SK-N-SH (cell line): ENCODE results near the gene CDC26. TPM values are rescaled to one million over a fixed set of nuclear protein-coding genes. Genes with fewer than 3 reads are reported as not detected.

Experiments used
- CTCF ChIA-PET: fragments of 300-600, 350-600 bp; formaldehyde crosslinking; extraction: SDS; loops from one replicate; lab custom pipeline; 2021; lab: Yijun Ruan, JAX
- POLR2A ChIA-PET: fragments of 350-600 bp; sonication (Branson Sonifier 250); formaldehyde crosslinking; extraction: SDS; loops from one replicate; lab custom pipeline; 2020; ENCODE audit warnings: antibody characterized with exemption, inconsistent platforms; lab: Yijun Ruan, JAX
- DNase-seq: peaks from one replicate; pipeline ENCODE4 v3.0.0; 2012
- H2AFZ ChIP-seq: fragments of 200-600 bp; sonication (generic); 2 replicates; pipeline ENCODE4 v1.8.1; 2016; ENCODE audit warnings: antibody characterized with exemption, mild to moderate bottlenecking, low read depth
- H3F3A ChIP-seq: fragments of 200-600 bp; sonication (generic); replicated peaks from 2 replicates; pipeline ENCODE3; 2016; ENCODE audit warnings: antibody characterized with exemption, mild to moderate bottlenecking; ENCODE audit not compliant: insufficient read depth
- H3K27ac ChIP-seq, 2 experiments: fragments of 200-500 bp in 1 of 2; fragments of 200-600 bp in 1 of 2; sonication (Bioruptor generic) in 1 of 2; sonication (generic), shearing (Covaris generic) in 1 of 2; 2 replicates each; pipeline versions ENCODE4 v1.5.1 to v1.6.1; 2014 to 2016; ENCODE audit warnings: low read depth in 2 of 2, inconsistent platforms in 1 of 2, low read length in 1 of 2, mild to moderate bottlenecking in 1 of 2, mixed read lengths in 1 of 2
- H3K27me3 ChIP-seq: fragments of 200-600 bp; sonication (generic), shearing (Covaris generic); 2 replicates; pipeline ENCODE4 v1.6.1; 2016; ENCODE audit warnings: mixed run types; ENCODE audit not compliant: insufficient read depth
- H3K36me3 ChIP-seq, 2 experiments: fragments of 200-500 bp in 1 of 2; fragments of 200-600 bp in 1 of 2; sonication (Bioruptor generic) in 1 of 2; sonication (generic) in 1 of 2; replicated peaks in 1 of 2; 2 replicates each; pipeline versions ENCODE3 to v1.5.1; 2014 to 2016; ENCODE audit warnings: low read length in 1 of 2, mild to moderate bottlenecking in 1 of 2; ENCODE audit not compliant: insufficient read depth in 2 of 2, control insufficient read depth in 1 of 2
- H3K4me1 ChIP-seq, 2 experiments: fragments of 200-500 bp in 1 of 2; fragments of 200-600 bp in 1 of 2; sonication (Bioruptor generic) in 1 of 2; sonication (generic), shearing (Covaris generic) in 1 of 2; 2 replicates each; pipeline versions ENCODE4 v1.5.1 to v1.6.1; 2014 to 2016; ENCODE audit warnings: low read depth in 1 of 2, low read length in 1 of 2, mixed run types in 1 of 2; ENCODE audit not compliant: insufficient read depth in 2 of 2, control insufficient read depth in 1 of 2
- H3K4me2 ChIP-seq: fragments of 200-600 bp; sonication (generic), shearing (Covaris generic); 2 replicates; pipeline ENCODE4 v1.6.1; 2017; ENCODE audit warnings: mixed run types
- H3K4me3 ChIP-seq, 2 experiments: fragments of 200-500 bp in 1 of 2; fragments of 200-600 bp in 1 of 2; sonication (Bioruptor generic) in 1 of 2; sonication (generic), shearing (Covaris generic) in 1 of 2; 2 replicates each; pipeline versions ENCODE4 v1.5.1 to v1.8.1; 2014 to 2016; ENCODE audit warnings: low read depth in 2 of 2, inconsistent platforms in 1 of 2, low read length in 1 of 2, mild to moderate bottlenecking in 1 of 2, mixed read lengths in 1 of 2, moderate library complexity in 1 of 2
- H3K79me2 ChIP-seq: fragments of 200-600 bp; sonication (generic); 2 replicates; pipeline ENCODE4 v1.8.1; 2017; ENCODE audit warnings: mild to moderate bottlenecking; ENCODE audit not compliant: insufficient read depth
- H3K9ac ChIP-seq: fragments of 200-600 bp; sonication (generic); 2 replicates; pipeline ENCODE4 v1.6.1; 2017; ENCODE audit warnings: mixed run types
- H3K9me2 ChIP-seq: fragments of 200-600 bp; sonication (generic); 2 replicates; pipeline ENCODE4 v1.6.1; 2017; ENCODE audit warnings: mixed run types
- H3K9me3 ChIP-seq: fragments of 200-600 bp; sonication (generic); 2 replicates; pipeline ENCODE4 v1.6.1; 2017; ENCODE audit warnings: mixed run types, mild to moderate bottlenecking, moderate library complexity
- H4K20me1 ChIP-seq: fragments of 200-600 bp; sonication (generic); 2 replicates; pipeline ENCODE4 v1.6.1; 2017; ENCODE audit warnings: mild to moderate bottlenecking, mixed run types; ENCODE audit not compliant: insufficient read depth
- CHD2 ChIP-seq: fragments of 150-350 bp; IDR thresholded peaks from 2 replicates; pipeline ENCODE4 v1.6.1; 2018; ENCODE audit warnings: low read length; ENCODE audit not compliant: partially characterized antibody
- ELF1 ChIP-seq: IDR thresholded peaks from 2 replicates; pipeline ENCODE4 v1.4.0; 2012
- EP300 ChIP-seq, 2 experiments: IDR thresholded peaks; 2 replicates each; pipeline versions ENCODE4 v1.4.0 to v1.6.1; 2012; ENCODE audit warnings: borderline replicate concordance in 1 of 2, low read depth in 1 of 2, low read length in 1 of 2
- EZH2phosphoT487 ChIP-seq: fragments of 200-600 bp; sonication (generic); IDR thresholded peaks from 2 replicates; pipeline ENCODE4 v1.6.1; 2017; ENCODE audit warnings: low read depth, mixed run types, mild to moderate bottlenecking, antibody characterized with exemption, moderate library complexity, borderline replicate concordance
- FOXM1 ChIP-seq: IDR thresholded peaks from 2 replicates; pipeline ENCODE4 v1.4.0; 2012; ENCODE audit warnings: low read depth, mild to moderate bottlenecking
- GABPA ChIP-seq: IDR thresholded peaks from 2 replicates; pipeline ENCODE4 v1.4.0; 2012; ENCODE audit warnings: low read depth, mild to moderate bottlenecking
- GATA2 ChIP-seq: sonication (generic); formaldehyde crosslinking; IDR thresholded peaks from 2 replicates; pipeline ENCODE4 v1.5.0; 2020; ENCODE audit warnings: mild to moderate bottlenecking, missing genetic modification reagents
- MEF2A ChIP-seq: IDR thresholded peaks from 2 replicates; pipeline ENCODE4 v1.4.0; 2012; ENCODE audit warnings: low read depth, borderline replicate concordance
- RAD21 ChIP-seq: IDR thresholded peaks from 2 replicates; pipeline ENCODE4 v1.6.1; 2012; ENCODE audit warnings: mild to moderate bottlenecking, low read length
- RFX5 ChIP-seq: IDR thresholded peaks from 2 replicates; pipeline ENCODE4 v1.6.1; 2012; ENCODE audit warnings: mild to moderate bottlenecking, improper control_type of control experiment, low read length
- RXRA ChIP-seq: IDR thresholded peaks from 2 replicates; pipeline ENCODE4 v1.4.0; 2012; ENCODE audit warnings: low read depth, mild to moderate bottlenecking, borderline replicate concordance
- SIN3A ChIP-seq: IDR thresholded peaks from 2 replicates; pipeline ENCODE4 v1.6.1; 2012; ENCODE audit warnings: low read depth, mild to moderate bottlenecking, low read length, moderate library complexity, borderline replicate concordance
- SMC3 ChIP-seq: IDR thresholded peaks from 2 replicates; pipeline ENCODE4 v1.6.1; 2012; ENCODE audit warnings: low read depth, low read length, improper control_type of control experiment
- TCF12 ChIP-seq: IDR thresholded peaks from 2 replicates; pipeline ENCODE4 v1.4.0; 2012
- TEAD4 ChIP-seq: IDR thresholded peaks from 2 replicates; pipeline ENCODE4 v1.4.0; 2012; ENCODE audit warnings: mild to moderate bottlenecking, borderline replicate concordance; ENCODE audit not compliant: insufficient read depth
- YY1 ChIP-seq: IDR thresholded peaks from 2 replicates; pipeline ENCODE4 v1.4.0; 2012; ENCODE audit warnings: low read depth, mild to moderate bottlenecking
- WGBS: methylation state at CpG from one replicate; pipeline ENCODE4 v1.1.6; 2017; ENCODE audit warnings: low lambda C conversion rate; 5-methylcytosine and 5-hydroxymethylcytosine counted together
- polyA plus RNA-seq, 3 experiments: library from polyadenylated mRNA; depleted of rRNA; stranded (reverse); fragments of >200 nt; gene quantifications; 2 replicates each; pipeline ENCODE4 v1.2.3, GENCODE V29; 2012
- TF ChIP-seq, protein P1 (sequence below): IDR thresholded peaks from 2 replicates; pipeline ENCODE4; 2012
- TF ChIP-seq, protein P2 (sequence below): IDR thresholded peaks from 2 replicates; pipeline ENCODE4 v1.4.0; 2012; ENCODE audit warnings: low read depth, borderline replicate concordance
- TF ChIP-seq, protein P3 (sequence below): fragments of 150-350 bp; IDR thresholded peaks from 2 replicates; pipeline ENCODE4 v1.6.1; 2017; ENCODE audit warnings: antibody characterized with exemption, low read length, low read depth, borderline replicate concordance

The CDC26 gene
- polyA plus RNA-seq, 1 of the 3 experiments (the other 2 are of a cell fraction) = 31.0 TPM

DNA sequence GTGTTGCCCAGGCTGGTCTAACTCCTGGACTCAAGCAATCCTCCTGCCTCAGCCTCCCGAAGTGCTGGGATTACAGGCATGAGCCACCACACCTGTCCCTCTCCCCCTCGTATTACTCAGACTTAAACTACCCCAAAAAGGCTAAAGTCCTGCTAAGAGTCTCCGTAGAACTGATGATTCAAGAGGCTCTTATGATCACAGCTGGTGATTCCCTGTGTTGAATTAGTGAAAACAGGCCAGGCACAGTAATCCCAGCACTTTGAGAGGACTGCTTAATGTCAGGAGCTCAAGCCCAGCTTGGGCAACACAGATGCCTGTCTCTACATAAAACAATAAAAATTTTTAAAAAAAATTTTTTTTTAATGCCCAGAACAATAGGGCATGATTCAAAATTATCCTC lies 9.2 kb downstream of the CDC26 start:
- no peak for DNase-seq
- Histone ChIP-seq H3K4me2 (no peak overlapping the region), H3K9me2 (no peaks in the 10 kb centered on the region), H3K4me1 (no peaks in the 10 kb centered on the region), H3K9ac (no peak overlapping the region), H3K9me3 (no peaks in the 10 kb centered on the region), H3K27me3 (no peaks in the 10 kb centered on the region), H3K36me3 (peaks cover 35 to 42% of the 10 kb centered on the region in 2 experiments), H3K79me2 (no peaks in the 10 kb centered on the region), H3K4me3 (no peak overlapping the region), H2AFZ (no peak overlapping the region)
- CTCF ChIA-PET = interaction anchor here (4.1 kb wide), 1 partner anchor 9 kb away, joined by 14 read pairs; the partner anchor contains the start of genes CDC26 and PRPF4
- 100% methylated on average over 3 of the region's 3 CpGs for WGBS
- POLR2A ChIA-PET = interaction anchor here (0.6 to 1.1 kb wide), 2 partner anchors 11 to 144 kb away, joined by 3 read pairs; partner anchors contain the start of genes C9orf43 and POLE3
- TF ChIP-seq, protein P1, sequence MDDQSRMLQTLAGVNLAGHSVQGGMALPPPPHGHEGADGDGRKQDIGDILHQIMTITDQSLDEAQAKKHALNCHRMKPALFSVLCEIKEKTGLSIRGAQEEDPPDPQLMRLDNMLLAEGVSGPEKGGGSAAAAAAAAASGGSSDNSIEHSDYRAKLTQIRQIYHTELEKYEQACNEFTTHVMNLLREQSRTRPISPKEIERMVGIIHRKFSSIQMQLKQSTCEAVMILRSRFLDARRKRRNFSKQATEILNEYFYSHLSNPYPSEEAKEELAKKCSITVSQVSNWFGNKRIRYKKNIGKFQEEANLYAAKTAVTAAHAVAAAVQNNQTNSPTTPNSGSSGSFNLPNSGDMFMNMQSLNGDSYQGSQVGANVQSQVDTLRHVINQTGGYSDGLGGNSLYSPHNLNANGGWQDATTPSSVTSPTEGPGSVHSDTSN = no peak
- TF ChIP-seq GATA2 (CRISPR knock-in tag) (no peak), EZH2phosphoT487 (no peak)
- TF ChIP-seq, protein P2, sequence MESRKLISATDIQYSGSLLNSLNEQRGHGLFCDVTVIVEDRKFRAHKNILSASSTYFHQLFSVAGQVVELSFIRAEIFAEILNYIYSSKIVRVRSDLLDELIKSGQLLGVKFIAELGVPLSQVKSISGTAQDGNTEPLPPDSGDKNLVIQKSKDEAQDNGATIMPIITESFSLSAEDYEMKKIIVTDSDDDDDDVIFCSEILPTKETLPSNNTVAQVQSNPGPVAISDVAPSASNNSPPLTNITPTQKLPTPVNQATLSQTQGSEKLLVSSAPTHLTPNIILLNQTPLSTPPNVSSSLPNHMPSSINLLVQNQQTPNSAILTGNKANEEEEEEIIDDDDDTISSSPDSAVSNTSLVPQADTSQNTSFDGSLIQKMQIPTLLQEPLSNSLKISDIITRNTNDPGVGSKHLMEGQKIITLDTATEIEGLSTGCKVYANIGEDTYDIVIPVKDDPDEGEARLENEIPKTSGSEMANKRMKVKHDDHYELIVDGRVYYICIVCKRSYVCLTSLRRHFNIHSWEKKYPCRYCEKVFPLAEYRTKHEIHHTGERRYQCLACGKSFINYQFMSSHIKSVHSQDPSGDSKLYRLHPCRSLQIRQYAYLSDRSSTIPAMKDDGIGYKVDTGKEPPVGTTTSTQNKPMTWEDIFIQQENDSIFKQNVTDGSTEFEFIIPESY = no peak
- TF ChIP-seq, all 33 proteins: peak for 0
- H3K27ac ChIP-seq = no peak overlapping the region
- H4K20me1 ChIP-seq = no peaks in the 10 kb centered on the region
- peaks cover 3% of the 10 kb centered on the region for H3F3A ChIP-seq

DNA sequence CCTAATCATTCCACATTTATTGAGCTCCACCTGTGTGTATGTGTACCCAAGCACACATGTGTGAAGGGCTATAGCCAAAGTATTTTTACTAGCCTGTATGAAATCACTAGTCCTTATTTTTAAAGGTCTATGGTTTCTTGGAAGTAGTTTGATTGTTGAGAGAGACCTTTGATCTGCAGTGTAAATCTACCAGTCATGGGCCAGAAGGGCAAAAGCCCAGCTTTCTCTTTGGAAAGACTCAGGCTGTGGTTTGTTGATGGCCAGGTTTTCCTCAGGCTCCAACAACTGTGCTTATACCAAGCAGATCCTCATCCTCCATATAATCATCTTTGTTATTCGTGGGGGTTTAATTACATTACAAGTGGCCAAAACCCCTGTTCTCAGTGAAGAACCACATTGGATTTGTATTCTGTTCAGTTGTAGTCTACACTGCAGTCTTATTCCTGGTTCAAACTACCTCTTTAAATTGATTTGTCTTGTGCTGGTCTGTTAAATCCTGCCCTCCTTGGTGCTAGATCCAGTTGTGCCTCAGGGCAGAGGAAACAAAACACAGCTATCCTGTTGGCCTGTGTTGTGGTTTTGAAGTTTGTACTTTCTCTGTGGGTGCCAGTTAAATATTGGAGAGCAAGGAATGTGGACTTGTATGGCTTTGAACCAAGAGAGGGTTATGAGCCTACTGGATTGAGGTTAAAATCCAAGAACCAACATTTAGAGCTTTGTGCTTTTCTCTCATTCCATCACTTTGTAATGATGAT lies 13.3 kb downstream of the CDC26 start:
- WGBS = 70% methylated on average over 1 of the region's 1 CpG
- Histone ChIP-seq H3K27me3 (no peaks in the 10 kb centered on the region), H3K27ac (no peak overlapping the region), H2AFZ (no peak overlapping the region), H3K36me3 (peaks cover 34 to 38% of the 10 kb centered on the region in 2 experiments), H3K9me3 (no peaks in the 10 kb centered on the region), H3K79me2 (no peaks in the 10 kb centered on the region), H3K9ac (no peak overlapping the region), H4K20me1 (no peaks in the 10 kb centered on the region), H3F3A (peaks cover 3% of the 10 kb centered on the region), H3K9me2 (no peaks in the 10 kb centered on the region), H3K4me1 (no peaks in the 10 kb centered on the region), H3K4me2 (no peak overlapping the region), H3K4me3 (no peak overlapping the region)
- ChIA-PET POLR2A (no interaction called here), CTCF (interaction anchor here (1.0 to 2.0 kb wide), 3 partner anchors 8 to 417 kb away, joined by 3 to 7 read pairs (median 5); no protein-coding TSS in a partner anchor)
- no peak for DNase-seq
- TF ChIP-seq SMC3 (no peak), YY1 (no peak), MEF2A (no peak), ELF1 (no peak), RAD21 (no peak), TCF12 (no peak), FOXM1 (no peak), SIN3A (no peak), EZH2phosphoT487 (no peak), EP300 (IDR thresholded peaks at IDR 0.05; ENCODE audit: borderline replicate concordance in 1 of 2, low read depth in 1 of 2, low read length in 1 of 2) (no peak), TEAD4 (no peak), GABPA (no peak), CHD2 (no peak), RXRA (no peak), RFX5 (no peak)
- TF ChIP-seq, protein P2 = no peak
- TF ChIP-seq, protein P3, sequence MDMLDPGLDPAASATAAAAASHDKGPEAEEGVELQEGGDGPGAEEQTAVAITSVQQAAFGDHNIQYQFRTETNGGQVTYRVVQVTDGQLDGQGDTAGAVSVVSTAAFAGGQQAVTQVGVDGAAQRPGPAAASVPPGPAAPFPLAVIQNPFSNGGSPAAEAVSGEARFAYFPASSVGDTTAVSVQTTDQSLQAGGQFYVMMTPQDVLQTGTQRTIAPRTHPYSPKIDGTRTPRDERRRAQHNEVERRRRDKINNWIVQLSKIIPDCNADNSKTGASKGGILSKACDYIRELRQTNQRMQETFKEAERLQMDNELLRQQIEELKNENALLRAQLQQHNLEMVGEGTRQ = no peak
- TF ChIP-seq, protein P1 = no peak
